CD14-positive monocyte (primary cell): ENCODE measurements around the gene LLCFC1. TPM values are rescaled to one million over a fixed set of nuclear protein-coding genes. Genes with fewer than 3 reads are reported as not detected.

Experiments
- DNase-seq, 3 donors: peaks; one replicate each; pipeline ENCODE4 v3.0.0-alpha.2; 2011 to 2022
- H2AFZ ChIP-seq: 2 replicates; pipeline ENCODE4 v1.6.0; 2012; ENCODE audit warnings: mild to moderate bottlenecking, low read depth, low read length, inconsistent platforms; ENCODE audit not compliant: insufficient read depth, poor library complexity, severe bottlenecking
- H3K27ac ChIP-seq, 2 donors: 1 replicate in 1 of 2; 2 replicates in 1 of 2; pipeline ENCODE4 v1.5.1; 2012 to 2013; ENCODE audit warnings: low read length in 2 of 2, control low read depth in 1 of 2, inconsistent platforms in 1 of 2, low read depth in 1 of 2, mild to moderate bottlenecking in 1 of 2
- H3K27me3 ChIP-seq, 2 donors: one replicate each; pipeline versions ENCODE4 v1.6.0 to v1.6.1; 2011 to 2013; ENCODE audit warnings: low read length in 2 of 2; ENCODE audit not compliant: control insufficient read depth in 2 of 2, insufficient read depth in 2 of 2
- H3K36me3 ChIP-seq, 2 donors: replicated peaks in 1 of 2; 1 replicate in 1 of 2; 2 replicates in 1 of 2; pipeline versions ENCODE4 v1.5.1 to v1.6.1; 2012 to 2013; ENCODE audit warnings: low read length in 2 of 2, control low read depth in 1 of 2, inconsistent platforms in 1 of 2, mild to moderate bottlenecking in 1 of 2; ENCODE audit not compliant: insufficient read depth in 2 of 2, control insufficient read depth in 1 of 2
- H3K4me1 ChIP-seq, 2 donors: 1 replicate in 1 of 2; 2 replicates in 1 of 2; pipeline versions ENCODE4 v1.5.1 to v1.6.1; 2012 to 2013; ENCODE audit warnings: low read length in 2 of 2, control low read depth in 1 of 2, inconsistent platforms in 1 of 2, mild to moderate bottlenecking in 1 of 2, moderate library complexity in 1 of 2; ENCODE audit not compliant: insufficient read depth in 2 of 2, control insufficient read depth in 1 of 2
- H3K4me2 ChIP-seq: replicated peaks from 2 replicates; pipeline ENCODE3; 2012; ENCODE audit warnings: low read length, moderate library complexity, mild to moderate bottlenecking; ENCODE audit not compliant: poor library complexity, severe bottlenecking; ENCODE audit errors: extremely low read depth
- H3K4me3 ChIP-seq, 3 experiments: fragments of 200-600 bp in 1 of 3; sonication (generic) in 1 of 3; replicated peaks in 1 of 3; 1 replicate in 2 of 3; 2 replicates in 1 of 3; pipeline ENCODE4 v1.5.1; 2011 to 2013; ENCODE audit warnings: low read length in 3 of 3, mild to moderate bottlenecking in 3 of 3, control low read depth in 2 of 3, low read depth in 2 of 3, inconsistent platforms in 1 of 3, moderate library complexity in 1 of 3
- H3K79me2 ChIP-seq: 2 replicates; pipeline ENCODE4 v1.6.0; 2012; ENCODE audit warnings: mild to moderate bottlenecking, control low read depth, inconsistent platforms, low read length, moderate library complexity; ENCODE audit not compliant: insufficient read depth
- H3K9ac ChIP-seq: 2 replicates; pipeline ENCODE4 v1.6.0; 2017; ENCODE audit warnings: low read length, mild to moderate bottlenecking; ENCODE audit not compliant: insufficient read depth, poor library complexity, severe bottlenecking
- H3K9me3 ChIP-seq, 2 donors: replicated peaks in 1 of 2; 1 replicate in 1 of 2; 2 replicates in 1 of 2; pipeline versions ENCODE4 v1.5.1 to v1.6.1; 2012 to 2013; ENCODE audit warnings: low read length in 2 of 2, control low read depth in 1 of 2; ENCODE audit not compliant: control insufficient read depth in 1 of 2, insufficient read depth in 1 of 2
- H4K20me1 ChIP-seq: 2 replicates; pipeline ENCODE4 v1.6.0; 2012; ENCODE audit warnings: mild to moderate bottlenecking, low read length, control low read depth, moderate library complexity; ENCODE audit not compliant: insufficient read depth
- H3K27ac Mint-ChIP-seq, 7 donors: one replicate each; pipeline ENCODE4 v1.8.0; 2020; ENCODE audit warnings: mild to moderate bottlenecking in 7 of 7, mixed read lengths in 7 of 7, moderate library complexity in 6 of 7, inconsistent platforms in 2 of 7
- H3K27me3 Mint-ChIP-seq, 3 donors: one replicate each; pipeline ENCODE4 v1.8.0; 2021 to 2022; ENCODE audit warnings: low read depth in 3 of 3, mild to moderate bottlenecking in 3 of 3, mixed read lengths in 3 of 3, moderate library complexity in 3 of 3, inconsistent platforms in 1 of 3
- H3K36me3 Mint-ChIP-seq, 2 donors: one replicate each; pipeline ENCODE4 v1.8.0; 2020; ENCODE audit warnings: mixed read lengths in 2 of 2, inconsistent platforms in 1 of 2, mild to moderate bottlenecking in 1 of 2
- H3K4me1 Mint-ChIP-seq: one replicate; pipeline ENCODE4 v1.8.0; 2020; ENCODE audit warnings: mild to moderate bottlenecking, mixed read lengths
- H3K4me3 Mint-ChIP-seq, 2 donors: one replicate each; pipeline ENCODE4 v1.8.0; 2020; ENCODE audit warnings: mild to moderate bottlenecking in 2 of 2, mixed read lengths in 2 of 2, moderate library complexity in 1 of 2
- H3K9me3 Mint-ChIP-seq, 7 donors: one replicate each; pipeline ENCODE4 v1.8.0; 2020 to 2022; ENCODE audit warnings: mixed read lengths in 7 of 7, mild to moderate bottlenecking in 6 of 7, moderate library complexity in 6 of 7, inconsistent platforms in 2 of 7
- WGBS: methylation state at CpG from one replicate; pipeline ENCODE4 v1.1.5; 2013; ENCODE audit warnings: missing lambda C conversion rate; ENCODE audit not compliant: insufficient coverage; 5-methylcytosine and 5-hydroxymethylcytosine counted together
- intact Hi-C, 2 donors: fragments of 100-400 bp; cut with micrococcal nuclease; formaldehyde crosslinking; loops; one replicate each; pipeline versions ENCODE4 v1.15.0 to v1.15.1; 2023
- polyA plus RNA-seq, 3 donors: library from polyadenylated mRNA; depleted of rRNA in 1 of 3; unstranded in 2 of 3; stranded (reverse) in 1 of 3; fragments of 300-500 nt in 2 of 3; fragments of >200 nt in 1 of 3; fragmentation: Illumina TruSeq in 2 of 3; gene quantifications; 1 replicate in 2 of 3; 2 replicates in 1 of 3; pipeline ENCODE4 v1.2.3, GENCODE V29; 2012 to 2021
- TF ChIP-seq, protein P1 (sequence below): fragments of 200-600 bp; IDR thresholded peaks from one replicate; pipeline ENCODE4 v1.8.0; 2022; ENCODE audit warnings: antibody characterized with exemption, mild to moderate bottlenecking

Gene LLCFC1
- polyA plus RNA-seq, 3 donors = 0.84 TPM; not detected in 2

DNA sequence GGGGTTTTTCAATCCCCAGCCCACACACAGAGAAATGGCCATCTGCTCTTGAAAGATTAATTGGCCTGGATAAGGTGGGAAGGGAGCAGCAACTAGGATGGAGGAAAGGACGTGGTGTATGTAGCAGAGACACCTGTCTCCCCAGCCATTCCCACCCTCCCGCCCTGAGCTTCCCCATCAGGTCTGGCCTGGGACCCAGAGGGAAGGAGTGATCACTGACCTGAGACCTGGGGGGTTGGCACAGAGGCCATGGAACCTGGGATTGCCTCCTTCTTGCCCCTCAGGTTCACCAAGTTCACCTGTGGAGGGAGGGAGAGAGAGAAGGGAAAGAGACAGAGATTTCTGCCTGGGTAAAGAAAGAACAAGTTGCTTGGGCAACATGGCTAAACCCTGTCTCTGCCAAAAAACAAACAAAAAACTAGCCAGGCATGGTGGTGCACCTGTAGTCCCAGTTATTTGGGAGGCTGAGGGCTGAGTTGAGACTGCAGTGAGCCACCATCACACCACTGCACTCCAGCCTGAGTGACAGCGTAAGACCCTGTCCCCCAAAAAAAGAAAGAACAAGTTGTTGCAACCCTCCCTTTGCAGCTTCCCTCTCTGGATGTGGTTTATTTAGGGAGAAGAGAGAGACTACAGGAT lies 42.4 kb upstream of the LLCFC1 start:
- no peaks in the 10 kb centered on the region for H3K79me2 ChIP-seq
- no CpG with 5 or more reads among the region's 3 CpGs for WGBS
- H3K4me2 ChIP-seq = no peak overlapping the region
- H3K36me3 ChIP-seq = no peaks in the 10 kb centered on the region
- no peak for DNase-seq
- no peaks in the 10 kb centered on the region for H3K27me3 ChIP-seq
- H2AFZ ChIP-seq = no peak overlapping the region
- no peaks in the 10 kb centered on the region for H3K36me3 Mint-ChIP-seq
- H3K4me3 ChIP-seq = no peak overlapping the region
- H3K27ac Mint-ChIP-seq = no peak overlapping the region
- H3K9me3 ChIP-seq = no peaks in the 10 kb centered on the region
- H3K27ac ChIP-seq = no peak overlapping the region
- no peaks in the 10 kb centered on the region for H4K20me1 ChIP-seq
- no peaks in the 10 kb centered on the region for H3K4me1 ChIP-seq
- TF ChIP-seq, protein P1, sequence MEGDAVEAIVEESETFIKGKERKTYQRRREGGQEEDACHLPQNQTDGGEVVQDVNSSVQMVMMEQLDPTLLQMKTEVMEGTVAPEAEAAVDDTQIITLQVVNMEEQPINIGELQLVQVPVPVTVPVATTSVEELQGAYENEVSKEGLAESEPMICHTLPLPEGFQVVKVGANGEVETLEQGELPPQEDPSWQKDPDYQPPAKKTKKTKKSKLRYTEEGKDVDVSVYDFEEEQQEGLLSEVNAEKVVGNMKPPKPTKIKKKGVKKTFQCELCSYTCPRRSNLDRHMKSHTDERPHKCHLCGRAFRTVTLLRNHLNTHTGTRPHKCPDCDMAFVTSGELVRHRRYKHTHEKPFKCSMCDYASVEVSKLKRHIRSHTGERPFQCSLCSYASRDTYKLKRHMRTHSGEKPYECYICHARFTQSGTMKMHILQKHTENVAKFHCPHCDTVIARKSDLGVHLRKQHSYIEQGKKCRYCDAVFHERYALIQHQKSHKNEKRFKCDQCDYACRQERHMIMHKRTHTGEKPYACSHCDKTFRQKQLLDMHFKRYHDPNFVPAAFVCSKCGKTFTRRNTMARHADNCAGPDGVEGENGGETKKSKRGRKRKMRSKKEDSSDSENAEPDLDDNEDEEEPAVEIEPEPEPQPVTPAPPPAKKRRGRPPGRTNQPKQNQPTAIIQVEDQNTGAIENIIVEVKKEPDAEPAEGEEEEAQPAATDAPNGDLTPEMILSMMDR = no peak
- intact Hi-C loops = no loop called here
- H3K4me1 Mint-ChIP-seq = peaks cover 5% of the 10 kb centered on the region
- H3K27me3 Mint-ChIP-seq = peaks cover 5 to 7% (median 5%) of the 10 kb centered on the region in 3 donors
- H3K9me3 Mint-ChIP-seq = peaks cover 0 to 1% (median 0%) of the 10 kb centered on the region in 7 donors
- no peak overlapping the region for H3K4me3 Mint-ChIP-seq
- no peak overlapping the region for H3K9ac ChIP-seq

DNA sequence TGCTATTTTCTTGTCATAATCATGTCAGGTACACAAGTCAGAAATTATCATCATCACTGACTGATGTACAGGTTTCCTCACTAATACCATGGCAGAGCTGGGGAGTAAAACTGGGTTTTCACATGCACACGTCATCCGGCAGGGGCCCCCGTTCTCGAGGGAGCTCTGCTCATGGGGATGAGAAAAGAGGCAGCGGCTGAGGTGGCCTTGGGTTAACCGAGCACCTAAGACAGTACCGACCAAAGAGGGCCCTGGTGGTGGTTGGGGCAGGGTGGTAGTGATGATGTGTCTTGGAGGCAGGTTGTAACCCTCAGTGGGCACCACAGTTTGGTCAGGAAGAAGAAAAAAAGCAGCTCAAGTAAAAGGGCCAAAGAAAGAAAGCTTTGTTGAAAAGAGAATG lies 41.6 kb upstream of the LLCFC1 start:
- Histone ChIP-seq H3K9me3 (no peaks in the 10 kb centered on the region), H3K4me1 (no peaks in the 10 kb centered on the region), H3K9ac (no peak overlapping the region), H3K27ac (no peak overlapping the region), H3K36me3 (no peaks in the 10 kb centered on the region), H3K4me3 (no peak overlapping the region), H2AFZ (no peak overlapping the region), H3K27me3 (no peaks in the 10 kb centered on the region), H3K79me2 (no peaks in the 10 kb centered on the region), H4K20me1 (no peaks in the 10 kb centered on the region), H3K4me2 (no peak overlapping the region)
- no peak for DNase-seq
- 99% methylated on average over 7 of the region's 7 CpGs for WGBS
- Mint-ChIP-seq H3K4me1 (peaks cover 5% of the 10 kb centered on the region), H3K4me3 (no peak overlapping the region), H3K27me3 (peaks cover 5 to 7% (median 5%) of the 10 kb centered on the region in 3 donors), H3K27ac (no peak overlapping the region), H3K9me3 (no peaks in the 10 kb centered on the region), H3K36me3 (no peaks in the 10 kb centered on the region)
- TF ChIP-seq, protein P1 = no peak
- intact Hi-C loops = no loop called here
